ENCODE results near the gene SENP7.

GRCh38 chr3:101311676-101312075 lies 201.3 kb downstream of the SENP7 start:
- TF ChIP-seq, protein P1, sequence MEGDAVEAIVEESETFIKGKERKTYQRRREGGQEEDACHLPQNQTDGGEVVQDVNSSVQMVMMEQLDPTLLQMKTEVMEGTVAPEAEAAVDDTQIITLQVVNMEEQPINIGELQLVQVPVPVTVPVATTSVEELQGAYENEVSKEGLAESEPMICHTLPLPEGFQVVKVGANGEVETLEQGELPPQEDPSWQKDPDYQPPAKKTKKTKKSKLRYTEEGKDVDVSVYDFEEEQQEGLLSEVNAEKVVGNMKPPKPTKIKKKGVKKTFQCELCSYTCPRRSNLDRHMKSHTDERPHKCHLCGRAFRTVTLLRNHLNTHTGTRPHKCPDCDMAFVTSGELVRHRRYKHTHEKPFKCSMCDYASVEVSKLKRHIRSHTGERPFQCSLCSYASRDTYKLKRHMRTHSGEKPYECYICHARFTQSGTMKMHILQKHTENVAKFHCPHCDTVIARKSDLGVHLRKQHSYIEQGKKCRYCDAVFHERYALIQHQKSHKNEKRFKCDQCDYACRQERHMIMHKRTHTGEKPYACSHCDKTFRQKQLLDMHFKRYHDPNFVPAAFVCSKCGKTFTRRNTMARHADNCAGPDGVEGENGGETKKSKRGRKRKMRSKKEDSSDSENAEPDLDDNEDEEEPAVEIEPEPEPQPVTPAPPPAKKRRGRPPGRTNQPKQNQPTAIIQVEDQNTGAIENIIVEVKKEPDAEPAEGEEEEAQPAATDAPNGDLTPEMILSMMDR (IDR thresholded peaks at IDR 0.05) = no peak
- no peak for TF ChIP-seq EZH2phosphoT487 (IDR thresholded peaks at IDR 0.05)
- TF ChIP-seq EZH2 (IDR thresholded peaks at IDR 0.05) = no peak
